ENCODE data around the gene ALOXE3. TPM values are rescaled to one million over a fixed set of nuclear protein-coding genes. Genes with fewer than 3 reads are reported as not detected.
"Not testable (repeated sequence)": the region's sequence is repeated elsewhere in the genome, so short reads cannot be mapped to it uniquely, and the experiment has no call there.

ALOXE3 gene
- total RNA-seq, 1 donor from 2014 or later: not detected

DNA sequence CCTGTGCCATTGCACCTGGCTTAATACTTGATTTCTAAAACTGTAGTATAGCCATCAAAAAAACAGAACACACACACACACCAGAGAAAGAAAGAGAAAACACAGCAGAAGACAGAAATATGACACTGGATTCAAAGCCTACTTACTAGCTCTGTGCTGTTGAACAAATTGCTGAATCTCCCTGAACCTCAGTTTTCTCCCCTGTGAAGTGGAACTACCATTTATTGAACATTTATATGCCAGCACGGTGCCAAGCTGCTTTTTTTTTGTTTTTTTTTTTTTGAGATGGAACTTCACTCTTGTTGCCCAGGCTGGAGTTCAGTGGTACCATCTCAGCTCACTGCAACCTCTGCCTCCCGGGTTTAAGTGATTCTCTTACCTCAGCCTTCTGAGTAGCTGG, 17.6 kb downstream of the ALOXE3 start:
- DNase-seq (ENCODE audit: low read depth): no peak

DNA sequence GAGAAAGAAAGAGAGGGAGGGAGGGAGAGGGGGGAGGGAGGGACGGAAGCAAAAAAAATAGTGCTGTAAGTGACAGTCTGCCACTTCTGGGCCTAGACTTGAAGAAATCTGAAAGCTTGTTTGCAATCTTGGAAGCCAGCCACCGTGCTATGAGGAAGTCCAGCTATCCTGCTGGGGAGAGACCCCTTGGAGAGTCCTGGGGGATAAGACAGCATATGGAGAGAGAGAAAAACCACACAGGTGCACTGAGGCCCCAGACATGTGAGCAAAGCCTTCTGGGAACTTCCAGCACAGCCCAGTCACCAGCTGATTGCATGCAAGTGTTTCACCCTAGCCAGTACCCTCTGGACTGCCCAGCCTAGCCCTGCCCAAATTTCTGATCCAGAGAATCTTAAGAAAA, 18.2 kb downstream of the ALOXE3 start:
- no peak for DNase-seq (ENCODE audit: low read depth)

DNA sequence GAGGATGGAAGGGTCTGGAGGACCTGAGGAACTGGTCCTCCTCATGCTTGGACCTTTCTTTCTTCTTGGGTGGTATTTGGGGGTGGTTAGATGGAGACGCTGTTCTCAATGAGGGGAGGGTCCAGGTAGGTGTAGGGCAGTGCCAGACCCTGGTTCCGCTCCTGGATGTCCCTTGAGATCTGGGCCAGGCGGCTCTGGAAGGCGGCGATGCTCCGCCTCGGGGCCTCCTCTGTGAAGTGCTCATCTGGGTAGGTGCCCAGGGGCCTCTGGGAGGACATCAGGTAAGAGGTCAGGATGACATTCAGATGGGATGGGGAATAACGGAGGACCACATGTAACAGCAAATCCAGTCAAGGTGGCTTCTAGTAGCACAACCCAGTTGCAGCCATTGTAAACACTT, 21.8 kb downstream of the ALOXE3 start:
- no peak for DNase-seq (ENCODE audit: low read depth)

- no peak for DNase-seq (ENCODE audit: low read depth)
Measured at GRCh38 chr17:8095361-8095760, 23.0 kb downstream of the ALOXE3 start.

- no peak for DNase-seq (ENCODE audit: low read depth)
Measured at GRCh38 chr17:8091033-8091687, 27.2 kb downstream of the ALOXE3 start.

DNA sequence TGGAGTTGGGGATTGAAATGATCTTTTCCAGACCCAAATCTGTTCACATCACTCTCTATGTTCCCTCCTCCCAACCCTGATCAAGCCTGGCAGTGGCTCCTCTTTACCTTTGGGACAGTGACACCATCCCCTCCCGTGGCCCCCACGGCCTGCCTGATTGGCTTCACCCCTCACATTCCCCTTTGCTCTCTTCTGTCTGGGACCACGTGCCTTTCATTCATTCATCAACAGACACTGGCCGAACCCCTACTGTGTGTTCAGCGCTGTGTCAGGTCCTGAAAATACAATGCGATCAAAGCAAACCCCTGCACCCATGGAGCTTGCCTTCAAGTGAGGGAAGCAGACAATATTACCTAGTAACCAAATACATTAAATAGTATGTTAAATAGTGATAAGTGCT, 28.6 kb downstream of the ALOXE3 start:
- no peak for DNase-seq (ENCODE audit: low read depth)

DNA sequence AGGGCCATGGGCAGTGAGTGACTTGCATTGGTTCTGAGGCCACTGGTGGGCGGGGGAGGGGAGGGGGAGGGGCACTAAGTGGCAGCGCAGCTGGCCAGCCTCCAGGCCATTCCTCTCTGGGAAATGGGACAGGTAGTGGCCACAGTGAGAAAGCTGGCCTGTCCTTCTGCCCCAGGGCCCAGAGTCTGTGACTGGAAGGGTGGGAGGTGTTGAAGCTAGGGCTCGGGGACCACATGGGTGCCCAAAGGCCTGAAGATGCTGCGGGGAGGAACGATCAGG, 30.4 kb downstream of the ALOXE3 start:
- no peak for DNase-seq (ENCODE audit: low read depth)

DNA sequence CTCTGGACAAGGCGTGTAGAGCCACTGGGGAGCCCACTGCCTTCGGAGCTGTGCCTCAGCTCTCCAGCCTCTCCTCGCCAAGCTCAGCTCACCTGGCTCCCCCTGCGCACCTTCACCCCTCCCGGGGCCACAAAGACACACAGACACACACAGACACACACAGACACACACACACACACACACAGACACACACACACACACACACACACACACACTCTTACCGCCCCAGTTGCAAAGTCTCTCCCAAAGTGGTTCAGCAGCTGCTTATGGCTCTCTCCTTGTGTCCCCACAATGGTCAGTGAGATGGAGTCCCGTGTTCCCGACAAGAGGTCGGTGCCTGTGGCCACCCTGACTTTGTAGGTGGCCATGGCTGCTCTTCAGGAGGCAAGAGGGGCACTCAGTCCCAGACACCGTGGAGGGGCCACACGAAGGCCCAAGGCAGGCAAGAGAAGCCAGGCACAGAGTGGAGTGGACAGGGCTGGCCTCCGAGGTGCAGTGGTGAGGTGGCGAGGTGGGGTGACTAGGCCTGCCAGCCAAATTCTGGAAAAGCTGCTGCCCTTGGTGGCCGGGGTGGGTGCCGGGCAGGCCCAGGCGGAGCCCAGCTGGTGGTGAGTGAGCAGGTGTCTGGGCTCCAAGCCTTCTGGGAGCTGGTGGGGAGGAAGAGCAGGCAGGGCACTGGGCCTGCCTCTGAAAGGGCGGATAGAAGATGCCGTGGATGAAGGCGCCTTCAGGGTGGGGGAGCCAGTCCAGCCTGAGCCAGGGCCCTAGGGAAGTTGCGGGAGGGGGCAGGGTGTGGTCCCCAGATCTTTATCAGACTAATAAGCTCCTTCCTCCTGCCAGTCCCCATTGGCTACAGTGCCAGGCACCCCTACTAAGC, 31.0 kb downstream of the ALOXE3 start, which contains the start of gene ALOX12B:
TSS of gene ALOX12B (minus strand) at position 642 of the 877 bp plus-strand sequence. CDS start at position 368, 274 bp downstream.
- peak; percentile 47 for DNase-seq (ENCODE audit: low read depth)

DNA sequence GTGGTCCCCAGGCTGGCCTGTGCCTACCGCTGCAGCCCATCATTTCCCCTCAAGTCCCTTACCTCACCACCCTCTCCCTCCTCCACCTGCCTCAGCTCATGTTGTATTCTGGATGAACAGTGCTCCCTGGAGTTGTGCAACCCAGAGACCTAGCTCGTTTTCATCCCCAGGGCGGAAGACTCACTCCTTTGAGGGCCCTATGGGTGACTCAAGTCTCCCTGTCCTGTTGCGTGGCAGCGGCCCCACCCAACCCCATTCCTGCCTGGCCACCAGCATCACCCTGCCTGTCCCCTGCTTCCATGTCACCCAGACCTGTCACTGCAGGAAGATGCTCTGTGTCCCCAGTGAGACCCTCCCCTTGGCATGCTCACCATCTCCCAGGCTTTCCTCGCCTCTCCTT, 34.1 kb downstream of the ALOXE3 start:
- no peak for DNase-seq (ENCODE audit: low read depth)

- DNase-seq (ENCODE audit: low read depth): no peak
Measured at GRCh38 chr17:8082292-8082691, 36.0 kb downstream of the ALOXE3 start.

DNA sequence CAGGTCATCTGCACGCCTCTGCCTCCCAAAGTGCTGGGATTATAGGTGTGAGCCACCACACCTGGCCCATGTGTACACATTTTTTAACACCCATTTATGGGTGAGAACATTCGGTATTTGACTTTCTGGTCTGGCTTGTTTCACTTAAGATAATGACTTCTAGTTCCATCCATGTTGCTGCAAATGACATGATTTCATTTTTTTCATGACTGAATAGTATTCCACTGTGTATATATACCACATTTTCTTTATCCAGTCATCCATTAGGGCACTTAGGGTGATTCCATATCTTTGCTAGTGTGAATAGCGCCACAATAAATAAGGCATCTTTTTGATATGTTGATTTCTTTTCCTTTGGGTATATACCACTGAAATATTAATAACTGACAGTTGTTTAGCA, 36.4 kb downstream of the ALOXE3 start:
- DNase-seq (ENCODE audit: low read depth): no peak

DNA sequence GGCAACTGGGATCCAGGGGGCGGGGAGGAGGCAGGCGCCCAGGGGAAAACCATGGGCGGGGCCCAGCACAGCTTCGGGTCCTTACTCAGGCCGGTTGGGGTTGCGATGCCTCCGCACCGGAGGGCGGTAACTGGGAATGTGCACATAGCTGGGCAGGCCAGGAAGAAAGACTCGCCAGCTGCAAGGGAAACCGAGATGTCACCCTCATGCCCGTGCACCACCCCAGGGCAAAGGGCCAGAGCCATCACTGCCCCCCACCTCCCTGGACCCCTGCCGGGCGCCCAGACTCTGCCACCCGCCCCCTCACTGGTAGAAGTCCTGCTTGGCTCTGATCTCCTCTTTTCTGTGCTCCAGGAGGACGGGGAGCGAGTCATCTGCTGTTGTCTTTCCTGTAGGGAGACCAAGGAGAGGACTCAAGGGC, 37.5 kb downstream of the ALOXE3 start:
- no peak for DNase-seq (ENCODE audit: low read depth)

GRCh38 chr17:8080208-8080798, 38.0 kb downstream of the ALOXE3 start:
- no peak for DNase-seq (ENCODE audit: low read depth)

DNA sequence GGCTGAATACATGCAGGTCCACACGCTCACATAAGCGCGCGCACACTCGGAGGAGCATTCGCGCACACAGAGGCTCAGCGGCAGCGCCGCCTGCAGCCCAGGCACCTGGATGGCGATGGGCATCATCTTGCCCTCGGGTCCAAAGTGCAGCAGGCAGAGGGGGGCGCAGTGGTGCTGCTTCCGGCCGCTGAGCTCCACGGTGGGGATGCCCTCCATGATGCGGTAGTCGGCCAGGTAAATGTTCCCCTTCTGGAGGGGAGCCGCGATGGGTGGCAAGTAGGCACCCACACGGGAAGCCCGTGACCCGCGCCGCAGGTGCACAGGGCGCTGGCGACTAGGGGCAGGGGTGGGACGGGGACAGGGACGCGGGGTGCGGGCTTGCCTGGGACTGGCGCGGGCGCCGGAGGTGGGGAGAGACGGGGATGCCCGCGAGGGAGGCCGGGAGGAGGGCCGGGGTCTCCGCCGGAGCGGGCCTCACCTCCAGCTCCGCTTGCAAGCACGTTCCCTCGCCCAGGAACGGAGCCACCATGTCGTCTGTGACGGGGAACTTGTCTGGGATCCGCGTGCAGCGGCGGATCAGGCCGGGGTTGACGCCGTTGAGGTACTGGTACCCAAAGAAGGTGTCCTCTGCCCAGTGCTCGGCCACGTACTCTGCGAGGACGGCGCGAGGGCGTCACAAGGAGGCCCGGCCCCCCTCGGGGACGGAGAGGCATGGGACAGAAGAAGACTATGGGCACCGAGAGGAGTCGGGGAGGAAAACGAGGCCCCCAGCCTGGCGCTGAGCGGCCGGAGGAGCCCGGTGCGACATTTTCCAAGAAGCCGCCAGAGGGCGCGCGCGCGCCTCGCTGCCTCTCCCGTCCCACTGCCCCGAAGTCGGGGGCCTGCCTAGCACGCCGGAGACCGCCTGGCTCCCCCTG, 38.8 kb downstream of the ALOXE3 start:
- peak; percentile 58 for DNase-seq (ENCODE audit: low read depth)

DNA sequence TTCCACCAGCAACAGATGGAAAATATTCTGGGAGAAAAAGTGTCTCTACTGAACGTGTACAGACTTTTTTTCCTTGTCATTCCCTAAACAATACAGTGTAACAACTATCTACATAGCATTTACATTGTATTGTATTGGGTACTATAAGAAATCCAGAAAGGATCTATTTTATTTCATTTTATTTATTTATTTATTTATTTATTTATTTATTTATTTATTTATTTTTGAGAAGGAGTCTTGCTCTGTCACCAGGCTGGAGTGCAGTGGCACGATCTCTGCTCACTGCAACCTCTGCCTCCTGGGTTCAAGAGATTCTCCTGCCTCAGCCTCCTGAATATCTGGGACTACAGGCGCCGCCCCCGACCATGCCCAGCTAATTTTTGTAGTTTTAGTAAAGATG, 40.4 kb downstream of the ALOXE3 start:
- not testable (repeated sequence) for DNase-seq (ENCODE audit: low read depth)

DNA sequence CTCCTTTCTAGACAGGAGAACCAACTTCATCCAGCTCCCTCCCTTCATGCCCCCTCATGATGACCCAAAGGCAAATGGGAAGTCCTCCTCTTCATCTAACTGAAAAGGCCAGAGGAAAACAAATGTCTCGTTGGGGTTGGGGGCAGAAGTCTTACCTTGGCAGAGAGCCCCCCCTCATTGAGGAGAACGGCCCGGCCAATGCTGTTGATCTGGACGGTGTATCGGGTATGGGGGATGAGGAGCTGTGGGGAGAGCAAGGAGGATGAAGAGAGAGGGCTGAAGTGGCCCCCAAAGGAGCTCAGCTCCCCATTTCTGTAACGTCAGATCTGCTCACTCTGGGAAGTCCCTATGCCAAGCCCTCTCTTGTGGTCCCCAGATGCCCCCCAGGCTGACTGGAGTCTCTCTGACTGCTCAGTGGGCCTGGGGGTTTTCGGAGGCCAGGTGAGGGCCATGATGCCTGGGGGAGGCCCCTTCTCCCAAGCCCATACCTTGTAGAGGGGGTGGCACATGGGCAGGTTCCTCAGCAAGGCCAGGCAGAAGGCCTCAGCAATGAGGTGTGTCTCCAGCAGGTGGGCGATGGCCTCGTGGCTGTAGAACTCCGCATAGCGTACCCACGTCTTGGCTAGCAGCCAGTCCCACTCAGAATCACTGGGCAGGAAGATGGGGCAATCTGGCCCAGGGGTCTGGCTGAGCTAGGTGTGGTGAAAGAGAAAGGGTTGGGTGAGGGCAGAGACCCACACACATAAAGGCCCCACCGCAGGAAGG, 41.6 kb downstream of the ALOXE3 start:
- no peak for DNase-seq (ENCODE audit: low read depth)

GRCh38 chr17:8075574-8076342, 42.6 kb downstream of the ALOXE3 start:
- no peak for DNase-seq (ENCODE audit: low read depth)

GRCh38 chr17:8075081-8075480, 43.2 kb downstream of the ALOXE3 start:
- DNase-seq (ENCODE audit: low read depth): no peak

DNA sequence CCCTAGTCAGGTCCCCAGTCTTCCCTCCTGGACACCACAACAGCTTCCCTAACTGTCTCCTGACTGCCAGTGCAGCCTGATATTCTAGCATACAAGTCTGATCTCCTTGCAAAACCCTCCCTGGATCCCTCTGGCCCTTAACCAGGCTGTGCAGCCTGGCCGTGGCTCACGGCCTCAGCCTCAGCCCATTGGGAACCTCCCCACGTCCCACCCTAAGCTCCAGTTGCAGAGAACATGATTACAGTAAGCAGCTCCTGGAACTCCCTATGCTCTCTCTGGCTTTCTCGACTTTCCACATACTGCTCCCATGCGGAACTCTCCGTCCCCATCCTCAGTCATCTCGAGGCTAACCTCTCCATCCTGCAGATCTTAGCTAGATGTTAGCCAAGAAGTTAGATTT, 43.8 kb downstream of the ALOXE3 start:
- DNase-seq (ENCODE audit: low read depth): no peak

Measured in myocyte (in vitro differentiated cells).